IMR-90 (cell line): ENCODE data around the gene GALM. TPM values are rescaled to one million over a fixed set of nuclear protein-coding genes. Genes with fewer than 3 reads are reported as not detected.

Source experiments
- ATAC-seq: fragments of 200-7000 bp; cut with Tn5 transposase; 2 replicates; pipeline ENCODE4 v1.9.1; 2020; ENCODE audit warnings: low read depth, mild to moderate bottlenecking, moderate library complexity
- BruUV-seq: library from RNA; stranded (reverse); fragments of 400-500 nt; replicated peaks from 2 replicates; lab custom pipeline; 2021; lab: Mats Ljungman, UMichigan
- CTCF ChIA-PET: fragments of 300-600 bp; formaldehyde crosslinking; extraction: SDS; loops from one replicate; lab custom pipeline; 2021; ENCODE audit warnings: antibody characterized with exemption; lab: Yijun Ruan, JAX
- POLR2A ChIA-PET: fragments of 300-600 bp; sonication (Branson Sonifier 250); formaldehyde crosslinking; loops from one replicate; lab custom pipeline; 2022; ENCODE audit warnings: antibody characterized with exemption; ENCODE audit not compliant: unreplicated experiment; lab: Charles Lee
- DNase-seq: peaks from one replicate; pipeline ENCODE4 v3.0.0; 2013
- H2AFZ ChIP-seq: replicated peaks from 2 replicates; pipeline ENCODE3; 2013; ENCODE audit warnings: low read length, mild to moderate bottlenecking; ENCODE audit not compliant: poor library complexity
- H2AK5ac ChIP-seq: 2 replicates; pipeline ENCODE4 v1.6.1; 2013; ENCODE audit warnings: low read depth, low read length, inconsistent platforms
- H2AK9ac ChIP-seq: replicated peaks from 2 replicates; pipeline ENCODE3; 2013; ENCODE audit warnings: mild to moderate bottlenecking, low read depth, low read length, moderate library complexity; ENCODE audit not compliant: poor library complexity
- H2BK120ac ChIP-seq: 2 replicates; pipeline ENCODE4 v1.6.1; 2013; ENCODE audit warnings: low read depth, low read length, inconsistent platforms
- H2BK15ac ChIP-seq: 3 replicates; pipeline ENCODE4 v1.6.1; 2013; ENCODE audit warnings: low read depth, low read length, inconsistent platforms
- H2BK20ac ChIP-seq: 2 replicates; pipeline ENCODE4 v1.6.1; 2013; ENCODE audit warnings: low read depth, mild to moderate bottlenecking, inconsistent platforms, low read length, moderate library complexity
- H2BK5ac ChIP-seq: 2 replicates; pipeline ENCODE4 v1.6.1; 2013; ENCODE audit warnings: mild to moderate bottlenecking, low read depth, low read length, inconsistent platforms; ENCODE audit not compliant: poor library complexity, severe bottlenecking
- H3K14ac ChIP-seq: replicated peaks from 2 replicates; pipeline ENCODE4 v1.6.1; 2013; ENCODE audit warnings: low read depth, low read length, inconsistent platforms
- H3K18ac ChIP-seq: 2 replicates; pipeline ENCODE4 v1.6.1; 2013; ENCODE audit warnings: low read depth, low read length, control low read depth
- H3K23ac ChIP-seq: 2 replicates; pipeline ENCODE4 v1.6.1; 2013; ENCODE audit warnings: low read depth, low read length, inconsistent platforms
- H3K27ac ChIP-seq: 2 replicates; pipeline ENCODE4 v1.5.1; 2013; ENCODE audit warnings: mild to moderate bottlenecking, control low read depth, low read length; ENCODE audit not compliant: insufficient read depth
- H3K27me3 ChIP-seq: 2 replicates; pipeline ENCODE4 v1.6.1; 2013; ENCODE audit warnings: low read length; ENCODE audit not compliant: control insufficient read depth, insufficient read depth
- H3K36me3 ChIP-seq: 2 replicates; pipeline ENCODE4 v1.6.1; 2013; ENCODE audit warnings: low read length, mixed read lengths; ENCODE audit not compliant: control insufficient read depth, insufficient read depth
- H3K4ac ChIP-seq: 2 replicates; pipeline ENCODE4 v1.6.1; 2013; ENCODE audit warnings: low read depth, low read length, inconsistent platforms
- H3K4me1 ChIP-seq: 2 replicates; pipeline ENCODE4 v1.6.1; 2013; ENCODE audit warnings: low read length, mixed read lengths; ENCODE audit not compliant: control insufficient read depth, insufficient read depth
- H3K4me2 ChIP-seq: 2 replicates; pipeline ENCODE4 v1.6.1; 2013; ENCODE audit warnings: low read depth, mild to moderate bottlenecking, control low read depth, low read length, moderate library complexity
- H3K4me3 ChIP-seq: 2 replicates; pipeline ENCODE4 v1.5.1; 2013; ENCODE audit warnings: low read depth, mild to moderate bottlenecking, control low read depth, low read length, moderate library complexity; ENCODE audit not compliant: insufficient read depth
- H3K56ac ChIP-seq: 2 replicates; pipeline ENCODE4 v1.6.1; 2013; ENCODE audit warnings: low read length, inconsistent platforms; ENCODE audit not compliant: insufficient read depth; ENCODE audit errors: extremely low read depth
- H3K79me1 ChIP-seq, 2 experiments: 2 replicates each; pipeline ENCODE4 v1.6.1; 2013; ENCODE audit warnings: low read length in 2 of 2, inconsistent platforms in 1 of 2, low read depth in 1 of 2
- H3K9ac ChIP-seq: 2 replicates; pipeline ENCODE4 v1.6.1; 2013; ENCODE audit warnings: low read depth, low read length, control low read depth
- H3K9me1 ChIP-seq: 2 replicates; pipeline ENCODE4 v1.6.1; 2013; ENCODE audit warnings: low read length, inconsistent platforms; ENCODE audit not compliant: insufficient read depth
- H3K9me3 ChIP-seq: 2 replicates; pipeline ENCODE4 v1.6.1; 2013; ENCODE audit warnings: low read length; ENCODE audit not compliant: control insufficient read depth, insufficient read depth
- H4K20me1 ChIP-seq: 2 replicates; pipeline ENCODE4 v1.6.1; 2013; ENCODE audit warnings: low read length, inconsistent platforms; ENCODE audit not compliant: insufficient read depth
- H4K5ac ChIP-seq: 2 replicates; pipeline ENCODE4 v1.6.1; 2013; ENCODE audit warnings: mild to moderate bottlenecking, low read depth, low read length, control low read depth
- H4K8ac ChIP-seq, 2 experiments: 2 replicates each; pipeline ENCODE4 v1.6.1; 2013; ENCODE audit warnings: low read depth in 2 of 2, low read length in 2 of 2, control low read depth in 1 of 2, inconsistent platforms in 1 of 2
- H4K91ac ChIP-seq: 2 replicates; pipeline ENCODE4 v1.6.1; 2013; ENCODE audit warnings: low read depth, low read length, inconsistent platforms; ENCODE audit not compliant: insufficient read depth
- BHLHE40 ChIP-seq: fragments of 150-350 bp; IDR thresholded peaks from 2 replicates; pipeline ENCODE4 v1.6.1; 2016; ENCODE audit warnings: mild to moderate bottlenecking, low read depth, low read length
- CEBPB ChIP-seq: IDR thresholded peaks from 2 replicates; pipeline ENCODE4 v1.6.1; 2012; ENCODE audit warnings: low read depth, low read length, improper control_type of control experiment
- CHD1 ChIP-seq: IDR thresholded peaks from 2 replicates; pipeline ENCODE4 v1.6.1; 2012; ENCODE audit warnings: low read depth, low read length, improper control_type of control experiment
- CTCF ChIP-seq: conservative IDR thresholded peaks from 2 replicates; pipeline ENCODE4 v1.5.1; 2012; ENCODE audit warnings: mild to moderate bottlenecking, low read depth, low read length, improper control_type of control experiment
- ELK1 ChIP-seq: fragments of 150-350 bp; IDR thresholded peaks from 2 replicates; pipeline ENCODE4 v1.6.1; 2016; ENCODE audit warnings: low read depth, mild to moderate bottlenecking, low read length, moderate library complexity, borderline replicate concordance
- FOS ChIP-seq: fragments of 150-350 bp; IDR thresholded peaks from 2 replicates; pipeline ENCODE4 v1.6.1; 2016; ENCODE audit warnings: low read depth, low read length
- MAFK ChIP-seq: IDR thresholded peaks from 2 replicates; pipeline ENCODE4 v1.6.1; 2012; ENCODE audit warnings: low read depth, low read length, improper control_type of control experiment
- MAZ ChIP-seq: IDR thresholded peaks from 2 replicates; pipeline ENCODE4 v1.6.1; 2012; ENCODE audit warnings: low read depth, mild to moderate bottlenecking, low read length, improper control_type of control experiment, moderate library complexity, borderline replicate concordance
- MXI1 ChIP-seq: IDR thresholded peaks from 2 replicates; pipeline ENCODE4 v1.6.1; 2012; ENCODE audit warnings: low read depth, mild to moderate bottlenecking, low read length, moderate library complexity, borderline replicate concordance
- NFE2L2 ChIP-seq: fragments of 150-350 bp; IDR thresholded peaks from 2 replicates; pipeline ENCODE4 v1.6.1; 2016; ENCODE audit warnings: low read depth, mild to moderate bottlenecking, low read length
- POLR2A ChIP-seq: IDR thresholded peaks from 2 replicates; pipeline ENCODE4 v1.6.1; 2012; ENCODE audit warnings: mild to moderate bottlenecking, low read depth, low read length
- RAD21 ChIP-seq: IDR thresholded peaks from 2 replicates; pipeline ENCODE4 v1.6.1; 2012; ENCODE audit warnings: low read length, improper control_type of control experiment
- RCOR1 ChIP-seq: IDR thresholded peaks from 2 replicates; pipeline ENCODE4 v1.6.1; 2012; ENCODE audit warnings: mild to moderate bottlenecking, low read length, improper control_type of control experiment; ENCODE audit not compliant: insufficient replicate concordance
- RFX5 ChIP-seq: IDR thresholded peaks from 2 replicates; pipeline ENCODE4 v1.8.0; 2012; ENCODE audit warnings: low read depth, mild to moderate bottlenecking, low read length, moderate library complexity
- SMC3 ChIP-seq: fragments of 150-350 bp; IDR thresholded peaks from 2 replicates; pipeline ENCODE4 v1.6.1; 2016; ENCODE audit warnings: low read depth, mild to moderate bottlenecking, antibody characterized with exemption, low read length, moderate library complexity
- USF2 ChIP-seq: fragments of 150-350 bp; IDR thresholded peaks from 2 replicates; pipeline ENCODE4 v1.6.1; 2017; ENCODE audit warnings: mild to moderate bottlenecking, antibody characterized with exemption, low read length, low read depth
- WGBS, 2 experiments: methylation state at CpG; one replicate each; pipeline versions ENCODE4 v1.1.5 to v1.1.7; 2013; ENCODE audit warnings: missing lambda C conversion rate in 2 of 2; ENCODE audit not compliant: insufficient read length in 1 of 2; ENCODE audit errors: extremely low coverage in 2 of 2; 5-methylcytosine and 5-hydroxymethylcytosine counted together
- dilution Hi-C: fragments of 300-500 bp; cut with HindIII; formaldehyde crosslinking; loops from one replicate; pipeline ENCODE4 v1.14.3; 2018; ENCODE audit warnings: low sequenced_read_pairs; ENCODE audit not compliant: unreplicated experiment
- in situ Hi-C: fragments of 300-500 bp; cut with MboI; formaldehyde crosslinking; loops from 3 replicates; pipeline ENCODE4 v1.14.3; 2019; ENCODE audit warnings: low sequenced_read_pairs, inconsistent platforms, mixed read lengths
- intact Hi-C: fragments of 100-400 bp; cut with micrococcal nuclease; formaldehyde crosslinking; loops from 2 replicates; pipeline ENCODE4 v1.10.0; 2022
- polyA plus RNA-seq, 3 experiments: library from polyadenylated mRNA; depleted of rRNA; stranded (reverse); fragments of >200 nt; gene quantifications; 2 replicates each; pipeline ENCODE4 v1.2.3, GENCODE V29; 2012; ENCODE audit warnings: low replicate concordance in 1 of 3
- total RNA-seq: library from RNA; depleted of rRNA; stranded (reverse); fragments of >200 nt; gene quantifications from 2 replicates; pipeline ENCODE4 v1.2.3, GENCODE V29; 2012

The GALM gene
- total and polyA plus RNA-seq, 2 of the 4 experiments (the other 2 are of a cell fraction) = 12.1 to 24.2 TPM

- Histone ChIP-seq H3K4me2 (no peak overlapping the region), H3K4me1 (no peaks in the 10 kb centered on the region; the same call in 1 of the 2 replicates), H3K4me3 (no peak overlapping the region), H3K27ac (no peak overlapping the region), H2BK20ac (no peak overlapping the region), H2AFZ (no peak overlapping the region), H4K8ac (no peak overlapping the region), H2BK5ac (no peak overlapping the region), H2BK15ac (no peak overlapping the region), H4K91ac (no peak overlapping the region), H3K18ac (no peak overlapping the region), H4K20me1 (no peaks in the 10 kb centered on the region), H3K56ac (no peak overlapping the region), H3K9me1 (no peaks in the 10 kb centered on the region; the same call in 1 of the 2 replicates), H3K79me1 (no peaks in the 10 kb centered on the region), H3K23ac (no peak overlapping the region), H3K27me3 (no peaks in the 10 kb centered on the region), H3K9me3 (no peaks in the 10 kb centered on the region), H3K36me3 (no peaks in the 10 kb centered on the region), H2AK9ac (no peak overlapping the region), H2AK5ac (no peak overlapping the region), H3K4ac (no peak overlapping the region), H3K14ac (no peak overlapping the region), H4K5ac (no peak overlapping the region), H3K9ac (no peak overlapping the region), H2BK120ac (no peak overlapping the region)
- POLR2A ChIA-PET = no interaction called here
- DNase-seq (no peak), ATAC-seq (no peak)
- BruUV-seq = no TSS peak
- WGBS, 2 experiments = 67% methylated on average over 1 of the region's 4 CpGs; no CpG with 5 or more reads in 1 of the 2 experiments
- TF ChIP-seq RFX5 = no peak
- TF ChIP-seq CEBPB = no peak
- TF ChIP-seq MXI1 = no peak
- TF ChIP-seq NFE2L2 = no peak
- no peak for TF ChIP-seq SMC3
- TF ChIP-seq FOS = no peak
- TF ChIP-seq POLR2A = no peak
- TF ChIP-seq USF2 = no peak
- no peak for TF ChIP-seq RAD21
- TF ChIP-seq RCOR1 = no peak
- TF ChIP-seq BHLHE40 = no peak
- TF ChIP-seq MAFK = no peak
- no peak for TF ChIP-seq CHD1
- no peak for TF ChIP-seq MAZ
- no peak for TF ChIP-seq CTCF
- TF ChIP-seq ELK1 = no peak
- in situ Hi-C loops = no loop called here
- CTCF ChIA-PET = interaction anchor here (0.6 kb wide), 1 partner anchor 10 kb away, joined by 3 read pairs; no protein-coding TSS in a partner anchor
- intact Hi-C loops = no loop called here
- dilution Hi-C loops = no loop called here
These were observed 8.9 kb upstream of the GALM start for GRCh38 chr2:38656866-38657480.
